ENCODE data around the gene TAGAP. TPM values are rescaled to one million over a fixed set of nuclear protein-coding genes. Genes with fewer than 3 reads are reported as not detected.
A peak's percentile ranks its signal among the peaks of the same experiment; 100 is the strongest.

Gene TAGAP
- total and polyA plus RNA-seq, 10 of the 15 experiments (the other 5 are each of a cell fraction or from before 2014, with no cell fraction given), result 5.3 to 27.4 (median 18.9) TPM

DNA sequence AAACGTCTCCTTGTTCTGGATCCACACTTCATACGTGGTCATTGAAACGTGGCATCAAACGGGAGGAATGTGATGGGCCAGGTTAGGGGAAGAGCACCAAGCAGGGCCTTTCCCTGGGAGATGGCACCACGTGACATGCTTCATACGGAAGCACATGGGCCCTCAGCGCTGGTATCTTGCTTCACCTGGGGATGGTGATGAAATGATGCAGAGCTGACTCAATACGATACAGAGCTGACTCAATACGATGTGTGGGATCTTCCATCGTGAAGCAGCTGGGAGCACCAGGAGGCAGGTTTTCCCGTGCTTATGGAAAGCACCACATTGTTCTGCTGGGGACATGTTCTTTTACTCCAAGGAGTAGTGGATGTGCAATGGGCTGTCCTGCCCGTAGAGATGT lies 22.5 kb upstream of the TAGAP start (continued):
- no peak for TF ChIP-seq EGR1 (IDR thresholded peaks at IDR 0.05; ENCODE audit: borderline replicate concordance in 1 of 2, low read depth in 2 of 2, low read length in 2 of 2)
- TF ChIP-seq POU2F2 (IDR thresholded peaks at IDR 0.05; ENCODE audit: borderline replicate concordance, low read depth, low read length), result no peak
- no peak for TF ChIP-seq NFYB (IDR thresholded peaks at IDR 0.05; ENCODE audit: insufficient read depth, low read depth, low read length)
- no peak for TF ChIP-seq FOXK2 (IDR thresholded peaks at IDR 0.05)
- TF ChIP-seq, protein P1, sequence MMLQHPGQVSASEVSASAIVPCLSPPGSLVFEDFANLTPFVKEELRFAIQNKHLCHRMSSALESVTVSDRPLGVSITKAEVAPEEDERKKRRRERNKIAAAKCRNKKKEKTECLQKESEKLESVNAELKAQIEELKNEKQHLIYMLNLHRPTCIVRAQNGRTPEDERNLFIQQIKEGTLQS (IDR thresholded peaks at IDR 0.05; ENCODE audit: borderline replicate concordance, extremely low read depth, low read depth, low read length), result no peak
- TF ChIP-seq LARP7 (IDR thresholded peaks at IDR 0.05), result no peak
- 0 out of 2 replicates have a peak, but pooled peaks have one; percentile 12 for TF ChIP-seq MEF2A (IDR thresholded peaks at IDR 0.05; ENCODE audit: insufficient read depth, low read depth, low read length)
- TF ChIP-seq, protein P2, sequence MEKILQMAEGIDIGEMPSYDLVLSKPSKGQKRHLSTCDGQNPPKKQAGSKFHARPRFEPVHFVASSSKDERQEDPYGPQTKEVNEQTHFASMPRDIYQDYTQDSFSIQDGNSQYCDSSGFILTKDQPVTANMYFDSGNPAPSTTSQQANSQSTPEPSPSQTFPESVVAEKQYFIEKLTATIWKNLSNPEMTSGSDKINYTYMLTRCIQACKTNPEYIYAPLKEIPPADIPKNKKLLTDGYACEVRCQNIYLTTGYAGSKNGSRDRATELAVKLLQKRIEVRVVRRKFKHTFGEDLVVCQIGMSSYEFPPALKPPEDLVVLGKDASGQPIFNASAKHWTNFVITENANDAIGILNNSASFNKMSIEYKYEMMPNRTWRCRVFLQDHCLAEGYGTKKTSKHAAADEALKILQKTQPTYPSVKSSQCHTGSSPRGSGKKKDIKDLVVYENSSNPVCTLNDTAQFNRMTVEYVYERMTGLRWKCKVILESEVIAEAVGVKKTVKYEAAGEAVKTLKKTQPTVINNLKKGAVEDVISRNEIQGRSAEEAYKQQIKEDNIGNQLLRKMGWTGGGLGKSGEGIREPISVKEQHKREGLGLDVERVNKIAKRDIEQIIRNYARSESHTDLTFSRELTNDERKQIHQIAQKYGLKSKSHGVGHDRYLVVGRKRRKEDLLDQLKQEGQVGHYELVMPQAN (conservative IDR thresholded peaks at IDR 0.05), result no peak
- TF ChIP-seq, protein P3, sequence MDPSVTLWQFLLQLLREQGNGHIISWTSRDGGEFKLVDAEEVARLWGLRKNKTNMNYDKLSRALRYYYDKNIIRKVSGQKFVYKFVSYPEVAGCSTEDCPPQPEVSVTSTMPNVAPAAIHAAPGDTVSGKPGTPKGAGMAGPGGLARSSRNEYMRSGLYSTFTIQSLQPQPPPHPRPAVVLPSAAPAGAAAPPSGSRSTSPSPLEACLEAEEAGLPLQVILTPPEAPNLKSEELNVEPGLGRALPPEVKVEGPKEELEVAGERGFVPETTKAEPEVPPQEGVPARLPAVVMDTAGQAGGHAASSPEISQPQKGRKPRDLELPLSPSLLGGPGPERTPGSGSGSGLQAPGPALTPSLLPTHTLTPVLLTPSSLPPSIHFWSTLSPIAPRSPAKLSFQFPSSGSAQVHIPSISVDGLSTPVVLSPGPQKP (IDR thresholded peaks at IDR 0.05; ENCODE audit: low read depth, low read length), result no peak
- TF ChIP-seq, protein P4, sequence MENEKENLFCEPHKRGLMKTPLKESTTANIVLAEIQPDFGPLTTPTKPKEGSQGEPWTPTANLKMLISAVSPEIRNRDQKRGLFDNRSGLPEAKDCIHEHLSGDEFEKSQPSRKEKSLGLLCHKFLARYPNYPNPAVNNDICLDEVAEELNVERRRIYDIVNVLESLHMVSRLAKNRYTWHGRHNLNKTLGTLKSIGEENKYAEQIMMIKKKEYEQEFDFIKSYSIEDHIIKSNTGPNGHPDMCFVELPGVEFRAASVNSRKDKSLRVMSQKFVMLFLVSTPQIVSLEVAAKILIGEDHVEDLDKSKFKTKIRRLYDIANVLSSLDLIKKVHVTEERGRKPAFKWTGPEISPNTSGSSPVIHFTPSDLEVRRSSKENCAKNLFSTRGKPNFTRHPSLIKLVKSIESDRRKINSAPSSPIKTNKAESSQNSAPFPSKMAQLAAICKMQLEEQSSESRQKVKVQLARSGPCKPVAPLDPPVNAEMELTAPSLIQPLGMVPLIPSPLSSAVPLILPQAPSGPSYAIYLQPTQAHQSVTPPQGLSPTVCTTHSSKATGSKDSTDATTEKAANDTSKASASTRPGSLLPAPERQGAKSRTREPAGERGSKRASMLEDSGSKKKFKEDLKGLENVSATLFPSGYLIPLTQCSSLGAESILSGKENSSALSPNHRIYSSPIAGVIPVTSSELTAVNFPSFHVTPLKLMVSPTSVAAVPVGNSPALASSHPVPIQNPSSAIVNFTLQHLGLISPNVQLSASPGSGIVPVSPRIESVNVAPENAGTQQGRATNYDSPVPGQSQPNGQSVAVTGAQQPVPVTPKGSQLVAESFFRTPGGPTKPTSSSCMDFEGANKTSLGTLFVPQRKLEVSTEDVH (IDR thresholded peaks at IDR 0.05; ENCODE audit: low read depth, partially characterized antibody), result no peak
- no peak for TF ChIP-seq STAT3 (IDR thresholded peaks at IDR 0.05; ENCODE audit: low read depth, low read length)
- TF ChIP-seq BHLHE40 (IDR thresholded peaks at IDR 0.05; ENCODE audit: borderline replicate concordance in 1 of 2, low read depth in 2 of 2, low read length in 1 of 2), result peak in 1 of 2 experiments; percentile 38; a peak in 1 of 4 replicates
- TF ChIP-seq SUZ12 (IDR thresholded peaks at IDR 0.05; ENCODE audit: unreplicated experiment), result no peak
- peak; percentile 75 for TF ChIP-seq RUNX3 (IDR thresholded peaks at IDR 0.05; ENCODE audit: low read length)
- peak; percentile 82 for TF ChIP-seq ZNF24 (IDR thresholded peaks at IDR 0.05)
- TF ChIP-seq SREBF2 (IDR thresholded peaks at IDR 0.05; ENCODE audit: low read length), result no peak
- TF ChIP-seq RELA (IDR thresholded peaks at IDR 0.05; ENCODE audit: borderline replicate concordance, partially characterized antibody), result peak; percentile 17
- TF ChIP-seq, protein P5, sequence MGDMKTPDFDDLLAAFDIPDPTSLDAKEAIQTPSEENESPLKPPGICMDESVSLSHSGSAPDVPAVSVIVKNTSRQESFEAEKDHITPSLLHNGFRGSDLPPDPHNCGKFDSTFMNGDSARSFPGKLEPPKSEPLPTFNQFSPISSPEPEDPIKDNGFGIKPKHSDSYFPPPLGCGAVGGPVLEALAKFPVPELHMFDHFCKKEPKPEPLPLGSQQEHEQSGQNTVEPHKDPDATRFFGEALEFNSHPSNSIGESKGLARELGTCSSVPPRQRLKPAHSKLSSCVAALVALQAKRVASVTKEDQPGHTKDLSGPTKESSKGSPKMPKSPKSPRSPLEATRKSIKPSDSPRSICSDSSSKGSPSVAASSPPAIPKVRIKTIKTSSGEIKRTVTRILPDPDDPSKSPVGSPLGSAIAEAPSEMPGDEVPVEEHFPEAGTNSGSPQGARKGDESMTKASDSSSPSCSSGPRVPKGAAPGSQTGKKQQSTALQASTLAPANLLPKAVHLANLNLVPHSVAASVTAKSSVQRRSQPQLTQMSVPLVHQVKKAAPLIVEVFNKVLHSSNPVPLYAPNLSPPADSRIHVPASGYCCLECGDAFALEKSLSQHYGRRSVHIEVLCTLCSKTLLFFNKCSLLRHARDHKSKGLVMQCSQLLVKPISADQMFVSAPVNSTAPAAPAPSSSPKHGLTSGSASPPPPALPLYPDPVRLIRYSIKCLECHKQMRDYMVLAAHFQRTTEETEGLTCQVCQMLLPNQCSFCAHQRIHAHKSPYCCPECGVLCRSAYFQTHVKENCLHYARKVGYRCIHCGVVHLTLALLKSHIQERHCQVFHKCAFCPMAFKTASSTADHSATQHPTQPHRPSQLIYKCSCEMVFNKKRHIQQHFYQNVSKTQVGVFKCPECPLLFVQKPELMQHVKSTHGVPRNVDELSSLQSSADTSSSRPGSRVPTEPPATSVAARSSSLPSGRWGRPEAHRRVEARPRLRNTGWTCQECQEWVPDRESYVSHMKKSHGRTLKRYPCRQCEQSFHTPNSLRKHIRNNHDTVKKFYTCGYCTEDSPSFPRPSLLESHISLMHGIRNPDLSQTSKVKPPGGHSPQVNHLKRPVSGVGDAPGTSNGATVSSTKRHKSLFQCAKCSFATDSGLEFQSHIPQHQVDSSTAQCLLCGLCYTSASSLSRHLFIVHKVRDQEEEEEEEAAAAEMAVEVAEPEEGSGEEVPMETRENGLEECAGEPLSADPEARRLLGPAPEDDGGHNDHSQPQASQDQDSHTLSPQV (IDR thresholded peaks at IDR 0.05), result no peak
- TF ChIP-seq CHD2 (IDR thresholded peaks at IDR 0.05; ENCODE audit: borderline replicate concordance, low read depth, low read length), result no peak
- TF ChIP-seq RFX5 (IDR thresholded peaks at IDR 0.05; ENCODE audit: low read depth, low read length), result no peak
